HG02571 (cell line): ENCODE results near the gene DCXR.

Experiments
- ATAC-seq: cut with Tn5 transposase; IDR thresholded peaks from one replicate; pipeline ENCODE4 v1.9.1; 2021; ENCODE audit warnings: mild to moderate bottlenecking, moderate library complexity; ENCODE audit not compliant: unreplicated experiment

The DCXR gene

GRCh38 chr17:82055965-82056728 lies 18.6 kb upstream of the DCXR start:
- no peak for ATAC-seq

- no peak for ATAC-seq
Measured at GRCh38 chr17:82055023-82055964, 17.8 kb upstream of the DCXR start.

- ATAC-seq, result no peak
Measured at GRCh38 chr17:82054351-82055022, 17.0 kb upstream of the DCXR start.

- no peak for ATAC-seq
Measured at GRCh38 chr17:82053556-82054263, 16.2 kb upstream of the DCXR start.

- no peak for ATAC-seq
Measured at GRCh38 chr17:82053130-82053529, 15.6 kb upstream of the DCXR start.

- ATAC-seq, result no peak
Measured at GRCh38 chr17:82052638-82053059, 15.2 kb upstream of the DCXR start.

GRCh38 chr17:82051776-82052637 lies 14.5 kb upstream of the DCXR start, which contains the start of the genes GPS1 and RFNG:
GPS1 (plus strand) TSS chr17:82051898; CDS start chr17:82051932, 34 bp downstream.
RFNG (minus strand) TSS chr17:82051811; CDS start chr17:82051766, 45 bp downstream.
- no peak for ATAC-seq

- ATAC-seq, result no peak
Measured at GRCh38 chr17:82050761-82051641, 13.5 kb upstream of the DCXR start.

GRCh38 chr17:82050152-82050760 lies 12.8 kb upstream of the DCXR start:
- no peak for ATAC-seq

GRCh38 chr17:82049521-82049971 lies 12.0 kb upstream of the DCXR start:
- no peak for ATAC-seq

- no peak for ATAC-seq
Measured at GRCh38 chr17:82049106-82049505, 11.6 kb upstream of the DCXR start.

- ATAC-seq, result no peak
Measured at GRCh38 chr17:82048571-82048971, 11.1 kb upstream of the DCXR start.

- no peak for ATAC-seq
Measured at GRCh38 chr17:82047914-82048570, 10.5 kb upstream of the DCXR start.

- no peak for ATAC-seq
Measured at GRCh38 chr17:82047379-82047778, 9.9 kb upstream of the DCXR start.

- ATAC-seq, result no peak
Measured at GRCh38 chr17:82046903-82047302, 9.4 kb upstream of the DCXR start.

GRCh38 chr17:82045936-82046484 lies 8.5 kb upstream of the DCXR start:
- ATAC-seq, result no peak

- ATAC-seq, result no peak
Measured at GRCh38 chr17:82043507-82043906, 6.0 kb upstream of the DCXR start.
